Inflammatory macrophage treated with lipopolysaccharide for 4 hours (primary cell): ENCODE data around the gene MSLN.
A peak's percentile ranks its signal among the peaks of the same experiment; 100 is the strongest.

ENCODE experiments used
- DNase-seq: peaks from one replicate; pipeline ENCODE4 v3.0.0-alpha.2; 2020

MSLN gene

GRCh38 chr16:794853-795466 is 34.4 kb downstream of the MSLN start:
- no peak for DNase-seq

DNA sequence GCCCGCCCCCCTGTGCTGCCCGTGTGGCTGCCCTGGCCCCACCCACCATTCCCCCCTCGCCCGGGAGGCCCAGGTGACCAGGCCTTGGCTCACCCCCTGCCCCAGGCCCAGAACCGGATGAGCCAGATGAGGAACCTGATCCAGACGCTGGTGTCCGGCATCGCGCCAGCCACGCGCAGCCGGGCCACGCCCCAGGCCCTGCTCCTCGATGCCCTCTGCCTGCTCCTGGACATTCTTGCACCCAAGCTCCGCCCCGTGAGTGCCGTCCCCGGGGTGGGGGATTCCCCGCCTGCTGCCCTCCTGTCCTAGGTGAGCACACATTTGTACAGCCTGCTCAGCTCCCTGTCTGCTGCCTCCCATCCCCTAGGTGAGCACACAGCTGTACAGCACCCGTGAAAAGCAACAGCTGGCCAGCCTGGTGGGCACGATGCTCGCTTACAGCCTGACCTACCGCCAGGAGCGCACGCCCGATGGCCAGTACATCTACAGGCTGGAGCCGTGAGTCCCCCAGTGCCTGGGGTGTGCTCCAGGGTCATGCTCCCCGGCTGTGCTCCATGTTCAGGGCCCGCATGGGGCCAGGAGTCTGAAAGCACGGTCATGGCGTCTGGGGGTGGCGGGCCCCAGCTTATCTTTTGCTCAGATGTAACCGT is 35.2 kb downstream of the MSLN start:
- DNase-seq, result no peak

- no peak for DNase-seq
Measured at GRCh38 chr16:796296-797119, 36.0 kb downstream of the MSLN start.

DNA sequence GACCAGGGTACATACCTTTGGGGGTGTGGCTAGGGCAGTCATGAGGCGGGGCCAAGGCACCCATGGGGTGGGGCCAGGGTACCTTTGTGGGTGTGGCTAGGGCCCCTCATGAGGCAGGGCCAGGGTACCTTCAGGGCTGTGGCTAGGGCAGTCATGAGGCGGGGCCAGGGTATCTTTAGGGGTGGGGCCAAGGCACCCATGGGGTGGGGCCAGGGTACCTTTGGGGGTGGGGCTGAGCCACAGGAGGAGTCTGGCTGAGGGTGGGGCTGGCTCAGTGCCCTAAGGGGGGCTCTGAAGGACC is 36.5 kb downstream of the MSLN start:
- no peak for DNase-seq

DNA sequence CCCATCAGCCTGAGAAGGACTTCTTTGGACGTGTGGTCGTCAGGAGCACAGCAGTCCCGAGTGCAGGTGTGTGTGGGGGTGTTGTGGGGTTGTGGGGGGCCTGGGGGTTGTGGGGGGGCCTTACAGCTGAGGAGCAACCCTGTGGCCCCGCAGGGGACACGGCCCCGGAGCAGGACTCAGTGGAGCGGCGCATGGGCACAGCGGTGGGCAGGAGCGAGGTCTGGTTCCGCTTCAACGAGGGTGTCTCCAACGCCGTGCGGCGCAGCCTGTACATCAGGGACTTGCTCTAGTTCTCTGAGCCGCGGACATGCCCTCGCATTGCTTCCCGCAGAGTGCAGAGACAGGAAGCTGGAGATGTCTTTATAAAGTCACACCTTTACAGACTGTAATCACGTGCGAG is 37.2 kb downstream of the MSLN start:
- DNase-seq, result no peak

DNA sequence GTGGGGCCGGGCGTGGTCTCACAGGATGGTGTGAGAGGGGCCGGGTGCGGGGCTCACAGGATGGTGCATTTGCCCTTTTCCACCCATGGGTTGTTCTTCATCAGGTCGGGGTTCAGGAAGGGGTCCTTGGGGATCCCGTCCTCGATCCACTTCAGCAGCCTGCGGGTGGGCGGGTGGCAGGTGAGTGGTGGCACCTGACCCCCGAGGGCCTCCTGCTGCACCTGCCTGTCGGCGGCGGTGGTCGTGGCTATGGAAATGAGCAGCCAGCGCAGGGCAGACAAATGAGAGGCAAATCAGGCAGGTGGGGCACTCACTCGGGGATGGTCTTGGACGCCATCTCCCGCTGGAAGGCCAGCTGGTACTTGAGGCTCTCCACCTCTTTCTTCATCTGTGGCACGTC is 38.1 kb downstream of the MSLN start:
- DNase-seq, result no peak

DNA sequence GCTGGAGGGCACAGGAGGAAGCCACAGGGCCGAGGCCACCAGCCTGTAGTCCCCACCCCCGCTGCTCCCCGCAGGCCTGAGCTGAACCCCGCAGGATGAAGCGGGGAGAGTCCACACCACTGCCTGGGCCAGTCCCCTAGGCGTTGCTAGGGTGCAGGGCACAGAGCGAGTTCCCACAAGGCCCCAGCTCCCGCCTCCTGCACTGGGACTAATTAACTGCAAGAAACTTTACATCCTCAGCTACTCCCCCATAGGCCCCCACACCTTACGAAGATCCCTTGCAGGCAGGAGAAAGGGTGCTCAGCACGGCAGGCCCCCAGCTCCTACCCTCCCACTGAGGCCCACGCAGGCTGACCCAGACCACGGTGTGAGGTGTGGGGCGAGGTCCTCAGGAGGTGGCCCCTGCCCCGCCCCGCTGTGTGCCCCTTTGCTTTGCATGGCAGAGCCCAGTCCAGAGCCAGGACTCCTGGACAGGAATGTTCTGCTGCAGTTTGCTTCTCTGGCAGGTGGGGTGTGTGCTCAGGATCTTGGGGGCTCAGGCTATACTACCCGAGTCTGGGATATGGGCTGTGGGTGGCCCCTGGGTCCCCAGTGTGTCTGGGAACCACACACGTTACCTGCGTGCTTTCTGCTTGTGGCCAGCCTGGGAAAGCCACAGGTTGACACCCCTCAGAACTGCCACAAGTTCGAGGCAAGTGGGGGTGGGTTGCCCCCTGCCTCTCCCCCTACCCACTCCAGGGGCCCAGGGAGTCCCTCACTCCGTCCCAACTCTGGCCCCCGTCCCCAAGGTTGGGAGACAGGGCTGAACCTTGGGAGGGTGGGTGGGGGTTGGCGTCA is 38.8 kb downstream of the MSLN start:
- DNase-seq, result no peak

- DNase-seq, result no peak
Measured at GRCh38 chr16:799948-800833, 39.7 kb downstream of the MSLN start, which contains the start of gene GNG13. Gene GNG13 (minus strand): TSS chr16:800734. CDS start chr16:799077, 1,657 bp downstream.

GRCh38 chr16:800834-801511 is 40.4 kb downstream of the MSLN start:
- no peak for DNase-seq

DNA sequence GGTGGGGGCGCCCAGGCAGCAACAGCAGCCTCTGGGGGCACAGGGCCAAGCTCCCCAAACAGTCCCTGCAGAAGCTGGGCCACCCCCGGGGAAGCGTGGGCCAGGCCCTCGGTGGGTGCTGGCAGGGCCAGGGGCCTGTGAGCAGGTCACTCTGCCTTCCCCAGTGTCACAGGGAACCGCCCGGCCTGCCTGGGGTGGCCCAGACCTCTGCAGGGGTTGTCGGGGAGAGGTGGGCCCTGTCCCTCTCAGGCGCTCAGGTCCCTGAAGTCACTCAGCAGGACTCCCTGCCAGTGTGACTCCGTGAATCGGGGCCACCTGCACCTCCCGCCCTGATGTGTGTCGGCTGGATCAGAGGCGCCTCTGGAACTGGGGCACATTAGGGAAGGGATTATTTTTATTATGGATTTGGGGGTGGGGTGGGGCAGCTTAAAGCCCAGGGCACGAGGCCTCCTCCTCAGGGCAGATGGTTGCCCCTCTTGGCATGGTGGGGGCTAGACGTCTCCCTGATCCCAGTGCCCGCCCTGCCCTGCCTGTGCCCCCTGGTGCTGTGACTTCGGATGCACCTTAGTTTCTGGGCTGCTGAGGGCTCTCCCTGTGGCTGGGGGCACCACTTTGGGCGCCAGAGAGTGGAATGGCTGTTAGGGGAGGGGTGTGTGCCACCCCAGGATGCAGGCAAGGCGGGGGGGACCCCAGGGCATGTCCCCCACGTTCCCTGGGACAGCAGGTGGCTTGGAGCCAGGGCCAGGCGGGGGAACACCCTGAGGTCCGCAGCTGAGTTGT is 41.2 kb downstream of the MSLN start:
- DNase-seq, result no peak

GRCh38 chr16:802461-802860 is 41.9 kb downstream of the MSLN start:
- DNase-seq, result no peak

DNA sequence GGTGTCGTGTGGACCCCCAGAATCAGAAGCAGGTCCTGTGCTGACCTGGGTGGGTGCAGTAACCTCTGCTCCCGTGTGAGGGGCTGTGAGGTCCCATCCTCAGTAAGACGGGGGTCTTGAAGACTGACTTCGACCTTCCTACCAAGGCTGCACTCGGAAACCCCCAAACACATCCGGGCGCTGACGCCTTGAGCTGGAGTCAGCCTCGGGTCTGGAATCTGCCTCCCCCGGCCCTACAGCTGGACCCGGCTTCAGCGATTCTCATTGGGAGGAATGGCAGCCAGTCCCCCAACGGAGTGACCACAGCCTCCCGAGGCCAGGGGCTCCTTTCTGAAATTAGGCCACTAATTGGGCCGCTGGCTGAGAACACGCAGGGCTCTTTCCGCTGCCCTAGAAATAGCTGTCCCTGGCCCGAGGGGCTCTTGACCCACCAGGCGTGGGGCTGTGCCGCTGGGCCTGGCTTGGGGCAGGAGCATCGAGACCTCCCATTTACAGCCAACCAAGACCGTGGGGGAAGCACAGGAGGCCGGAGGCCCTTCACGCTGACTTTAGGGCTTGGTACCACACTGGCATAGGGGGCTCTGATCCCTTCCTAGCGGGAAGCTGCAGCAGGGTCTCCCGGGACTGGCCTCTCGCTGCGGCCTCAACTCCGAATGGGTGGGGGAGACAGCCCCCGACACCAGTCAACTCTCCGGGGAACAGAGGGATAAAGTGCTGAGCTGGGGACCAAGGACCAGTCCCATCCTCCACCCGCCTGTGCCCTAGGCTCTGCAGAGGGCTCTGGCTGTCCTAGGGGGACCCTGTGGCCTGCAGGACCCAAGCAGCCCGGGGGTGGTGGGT is 42.6 kb downstream of the MSLN start:
- DNase-seq, result no peak

DNA sequence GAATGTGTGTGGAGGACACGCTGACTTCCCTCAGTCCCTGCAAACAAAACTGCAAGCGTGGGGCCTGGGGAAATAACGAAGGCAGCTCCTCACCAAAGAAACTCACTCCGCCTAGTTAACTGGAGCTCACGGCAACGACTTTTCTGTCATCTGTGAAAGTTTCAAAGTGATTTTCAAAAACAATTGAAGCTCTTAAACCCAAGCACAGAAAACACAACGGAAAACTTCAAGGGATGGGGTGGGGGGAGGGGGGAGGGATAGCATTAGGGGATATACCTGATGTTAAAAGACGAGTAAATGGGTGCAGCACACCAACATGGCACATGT is 43.2 kb downstream of the MSLN start:
- DNase-seq, result no peak

DNA sequence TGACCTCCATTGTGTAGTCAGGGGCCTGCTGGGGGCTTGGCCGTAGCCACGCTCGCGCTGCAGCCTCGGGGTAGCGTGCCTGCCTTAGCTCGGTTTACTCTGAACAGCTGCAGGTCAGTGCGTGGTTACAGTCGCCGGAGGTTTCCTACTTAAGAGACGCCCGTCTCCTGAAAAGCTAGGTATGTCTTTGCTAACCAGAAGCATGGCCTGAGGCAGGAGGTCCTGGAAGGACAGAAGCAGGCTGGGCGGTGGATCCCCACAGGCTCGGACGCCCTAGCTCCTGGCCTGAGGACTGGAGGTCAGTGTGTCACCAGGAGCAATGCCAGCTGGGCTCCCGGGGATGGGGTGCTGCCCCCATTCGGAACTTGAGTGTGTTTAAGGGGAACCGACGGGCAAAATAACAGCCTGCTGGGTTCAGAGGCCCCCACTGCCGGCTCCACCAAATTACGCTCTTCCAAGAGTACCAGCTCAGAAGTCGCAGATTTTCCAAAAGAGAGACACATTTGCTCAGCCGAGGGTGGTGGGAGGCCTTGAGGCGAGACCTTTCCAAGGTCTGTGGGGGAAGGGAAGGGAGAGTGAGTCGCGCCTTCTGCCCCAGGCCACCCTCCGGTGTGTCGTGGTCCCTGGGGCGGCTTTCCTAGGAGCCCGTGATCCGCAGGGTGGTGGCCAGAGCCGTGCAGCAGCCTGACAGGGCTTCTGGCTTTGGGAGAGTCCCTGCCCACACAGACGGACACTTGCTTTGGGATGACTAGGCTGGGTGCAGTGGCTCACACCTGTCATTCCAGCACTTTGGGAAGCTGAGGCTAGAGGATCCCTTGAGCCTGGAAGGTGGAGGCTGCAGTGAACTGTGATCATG is 43.9 kb downstream of the MSLN start:
- no peak for DNase-seq

DNA sequence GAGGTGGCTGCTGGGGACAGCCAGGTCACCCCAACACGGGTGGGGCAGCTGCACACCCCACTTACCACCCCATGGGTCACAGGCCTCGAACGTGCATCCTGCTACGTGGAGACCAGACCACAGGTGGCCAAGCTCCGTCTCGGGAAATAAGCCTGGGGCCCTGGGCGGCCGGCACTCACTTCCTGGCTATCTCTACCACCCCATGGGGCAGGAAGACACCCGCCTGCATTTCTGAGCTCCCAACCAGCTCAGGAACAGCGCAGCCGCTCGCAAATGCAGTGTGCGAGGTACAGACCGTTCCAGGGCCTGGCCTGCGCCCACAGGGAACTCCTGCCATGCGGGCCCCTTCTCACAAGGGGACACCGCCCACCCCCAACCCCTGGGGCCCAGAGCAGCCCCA is 44.9 kb downstream of the MSLN start:
- DNase-seq, result no peak

DNA sequence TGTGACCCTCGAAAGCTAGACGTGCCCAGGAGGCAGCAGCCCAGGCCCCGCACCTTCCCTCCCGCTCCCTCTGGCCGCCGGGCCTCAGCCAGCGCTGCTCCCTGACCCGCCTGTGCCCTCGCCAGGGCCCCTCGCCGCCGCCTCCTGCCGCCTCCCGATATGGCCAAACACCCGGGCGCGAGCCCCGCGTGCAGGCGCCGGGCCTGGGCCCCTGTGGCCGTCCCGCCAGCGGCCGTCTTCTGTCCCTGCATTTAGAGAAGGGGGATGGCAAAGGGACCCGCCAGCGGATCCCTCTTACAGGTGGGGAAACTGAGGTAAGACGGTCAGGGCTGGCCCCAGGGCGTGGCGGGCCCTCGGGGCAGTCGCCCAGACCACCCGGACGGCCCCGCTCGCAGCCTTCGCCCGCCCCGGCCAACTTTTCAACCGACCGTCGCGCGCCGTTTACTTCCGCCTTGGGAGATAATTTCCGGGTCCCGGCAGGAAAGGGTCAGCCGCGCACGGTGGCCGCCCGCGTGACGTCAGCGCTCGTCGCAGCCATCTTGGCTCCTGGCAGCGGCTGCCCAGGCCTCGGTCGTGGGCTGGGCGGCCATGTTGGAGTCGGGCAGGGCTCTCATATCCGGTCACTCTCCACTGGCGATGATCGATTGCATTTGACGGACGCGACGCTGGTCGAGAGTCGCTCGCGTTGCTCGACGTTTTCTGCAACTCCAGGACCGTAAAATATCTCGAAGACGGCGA is 47.0 kb downstream of the MSLN start:
- peak; percentile 95 for DNase-seq

- DNase-seq, result no peak
Measured at GRCh38 chr16:808085-808386, 47.5 kb downstream of the MSLN start.

GRCh38 chr16:813204-813915 is 52.8 kb downstream of the MSLN start:
- peak; percentile 27 for DNase-seq
